ENCODE results near the gene EGFR. TPM values are rescaled to one million over a fixed set of nuclear protein-coding genes. Genes with fewer than 3 reads are reported as not detected.

EGFR gene
- total RNA-seq, 4 donors from 2014 or later = 45.5 to 61.1 (median 56.9) TPM

DNA sequence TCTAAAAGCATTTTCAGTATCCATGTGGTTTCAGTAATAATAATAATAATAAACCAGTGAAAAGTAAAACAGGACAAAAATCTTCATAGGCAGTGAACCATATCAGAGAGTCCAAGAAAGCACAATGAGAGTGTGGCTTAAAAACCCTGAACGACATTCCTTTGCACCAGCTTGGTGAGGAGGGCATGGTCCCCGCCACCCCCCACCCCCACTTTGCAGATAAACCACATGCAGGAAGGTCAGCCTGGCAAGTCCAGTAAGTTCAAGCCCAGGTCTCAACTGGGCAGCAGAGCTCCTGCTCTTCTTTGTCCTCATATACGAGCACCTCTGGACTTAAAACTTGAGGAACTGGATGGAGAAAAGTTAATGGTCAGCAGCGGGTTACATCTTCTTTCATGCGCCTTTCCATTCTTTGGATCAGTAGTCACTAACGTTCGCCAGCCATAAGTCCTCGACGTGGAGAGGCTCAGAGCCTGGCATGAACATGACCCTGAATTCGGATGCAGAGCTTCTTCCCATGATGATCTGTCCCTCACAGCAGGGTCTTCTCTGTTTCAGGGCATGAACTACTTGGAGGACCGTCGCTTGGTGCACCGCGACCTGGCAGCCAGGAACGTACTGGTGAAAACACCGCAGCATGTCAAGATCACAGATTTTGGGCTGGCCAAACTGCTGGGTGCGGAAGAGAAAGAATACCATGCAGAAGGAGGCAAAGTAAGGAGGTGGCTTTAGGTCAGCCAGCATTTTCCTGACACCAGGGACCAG is 172.5 kb downstream of the EGFR start:
- Histone ChIP-seq H3K36me3 (peaks cover 0 to 9% (median 0%) of the 10 kb centered on the region in 3 donors), H3K27me3 (no peaks in the 10 kb centered on the region), H3K27ac (no peak overlapping the region), H3K4me1 (peaks cover 0 to 39% (median 0%) of the 10 kb centered on the region in 4 donors), H3K4me3 (no peak overlapping the region), H3K9me3 (no peaks in the 10 kb centered on the region)
- TF ChIP-seq POLR2A (IDR thresholded peaks at IDR 0.05) = no peak
- TF ChIP-seq, protein P1, sequence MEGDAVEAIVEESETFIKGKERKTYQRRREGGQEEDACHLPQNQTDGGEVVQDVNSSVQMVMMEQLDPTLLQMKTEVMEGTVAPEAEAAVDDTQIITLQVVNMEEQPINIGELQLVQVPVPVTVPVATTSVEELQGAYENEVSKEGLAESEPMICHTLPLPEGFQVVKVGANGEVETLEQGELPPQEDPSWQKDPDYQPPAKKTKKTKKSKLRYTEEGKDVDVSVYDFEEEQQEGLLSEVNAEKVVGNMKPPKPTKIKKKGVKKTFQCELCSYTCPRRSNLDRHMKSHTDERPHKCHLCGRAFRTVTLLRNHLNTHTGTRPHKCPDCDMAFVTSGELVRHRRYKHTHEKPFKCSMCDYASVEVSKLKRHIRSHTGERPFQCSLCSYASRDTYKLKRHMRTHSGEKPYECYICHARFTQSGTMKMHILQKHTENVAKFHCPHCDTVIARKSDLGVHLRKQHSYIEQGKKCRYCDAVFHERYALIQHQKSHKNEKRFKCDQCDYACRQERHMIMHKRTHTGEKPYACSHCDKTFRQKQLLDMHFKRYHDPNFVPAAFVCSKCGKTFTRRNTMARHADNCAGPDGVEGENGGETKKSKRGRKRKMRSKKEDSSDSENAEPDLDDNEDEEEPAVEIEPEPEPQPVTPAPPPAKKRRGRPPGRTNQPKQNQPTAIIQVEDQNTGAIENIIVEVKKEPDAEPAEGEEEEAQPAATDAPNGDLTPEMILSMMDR (IDR thresholded peaks at IDR 0.05) = no peak
- DNase-seq = peak in 1 of 3 donors; percentile 5

DNA sequence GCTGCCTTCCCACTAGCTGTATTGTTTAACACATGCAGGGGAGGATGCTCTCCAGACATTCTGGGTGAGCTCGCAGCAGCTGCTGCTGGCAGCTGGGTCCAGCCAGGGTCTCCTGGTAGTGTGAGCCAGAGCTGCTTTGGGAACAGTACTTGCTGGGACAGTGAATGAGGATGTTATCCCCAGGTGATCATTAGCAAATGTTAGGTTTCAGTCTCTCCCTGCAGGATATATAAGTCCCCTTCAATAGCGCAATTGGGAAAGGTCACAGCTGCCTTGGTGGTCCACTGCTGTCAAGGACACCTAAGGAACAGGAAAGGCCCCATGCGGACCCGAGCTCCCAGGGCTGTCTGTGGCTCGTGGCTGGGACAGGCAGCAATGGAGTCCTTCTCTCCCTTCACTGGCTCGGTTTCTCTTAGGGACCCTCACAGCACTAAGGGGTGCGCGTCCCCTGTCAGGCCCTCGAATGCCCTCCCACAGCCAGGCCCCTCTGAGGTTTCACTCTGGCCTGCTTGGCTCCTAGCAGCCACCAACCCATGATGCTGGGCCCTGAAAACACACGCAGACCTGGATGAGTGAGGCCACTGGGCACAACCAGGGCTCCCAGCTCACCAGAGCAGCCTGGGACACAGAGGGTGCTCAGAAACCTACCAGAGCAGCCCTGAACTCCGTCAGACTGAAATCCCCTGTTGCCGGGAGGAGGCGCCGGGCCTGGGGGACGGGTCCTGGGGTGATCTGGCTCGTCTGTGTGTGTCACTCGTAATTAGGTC is 173.3 kb downstream of the EGFR start:
- H3K4me1 ChIP-seq = peaks cover 0 to 36% (median 0%) of the 10 kb centered on the region in 4 donors
- no peaks in the 10 kb centered on the region for H3K9me3 ChIP-seq
- no peaks in the 10 kb centered on the region for H3K27me3 ChIP-seq
- H3K27ac ChIP-seq = peak overlapping the region in 2 of 4 donors; percentile 47 to 74
- H3K36me3 ChIP-seq = peaks cover 0 to 9% (median 0%) of the 10 kb centered on the region in 3 donors
- TF ChIP-seq POLR2A (IDR thresholded peaks at IDR 0.05) = no peak
- TF ChIP-seq, protein P1 (IDR thresholded peaks at IDR 0.05) = no peak
- no peak overlapping the region for H3K4me3 ChIP-seq
- DNase-seq = peak in 1 of 3 donors; percentile 50

DNA sequence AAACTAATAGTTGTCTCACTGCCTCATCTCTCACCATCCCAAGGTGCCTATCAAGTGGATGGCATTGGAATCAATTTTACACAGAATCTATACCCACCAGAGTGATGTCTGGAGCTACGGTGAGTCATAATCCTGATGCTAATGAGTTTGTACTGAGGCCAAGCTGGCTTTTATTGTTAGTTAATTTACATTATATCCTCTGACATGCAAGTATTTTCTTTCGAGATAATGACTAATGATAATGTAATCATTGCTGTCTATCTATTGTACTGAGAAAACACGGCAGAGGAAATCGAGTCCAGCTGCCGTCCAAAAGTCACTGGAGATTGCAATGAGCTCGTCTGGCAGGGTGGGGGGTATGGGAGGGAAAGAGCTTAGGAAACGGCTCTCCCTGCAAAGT is 173.9 kb downstream of the EGFR start:
- no peak overlapping the region for H3K4me3 ChIP-seq
- TF ChIP-seq, protein P1 (IDR thresholded peaks at IDR 0.05) = no peak
- TF ChIP-seq POLR2A (IDR thresholded peaks at IDR 0.05) = no peak
- peaks cover 0 to 9% (median 0%) of the 10 kb centered on the region in 3 donors for H3K36me3 ChIP-seq
- no peak for DNase-seq
- peak overlapping the region in 2 of 4 donors; percentile 47 to 74 for H3K27ac ChIP-seq
- H3K27me3 ChIP-seq = no peaks in the 10 kb centered on the region
- peaks cover 0 to 30% (median 0%) of the 10 kb centered on the region in 4 donors for H3K4me1 ChIP-seq
- H3K9me3 ChIP-seq = no peaks in the 10 kb centered on the region

DNA sequence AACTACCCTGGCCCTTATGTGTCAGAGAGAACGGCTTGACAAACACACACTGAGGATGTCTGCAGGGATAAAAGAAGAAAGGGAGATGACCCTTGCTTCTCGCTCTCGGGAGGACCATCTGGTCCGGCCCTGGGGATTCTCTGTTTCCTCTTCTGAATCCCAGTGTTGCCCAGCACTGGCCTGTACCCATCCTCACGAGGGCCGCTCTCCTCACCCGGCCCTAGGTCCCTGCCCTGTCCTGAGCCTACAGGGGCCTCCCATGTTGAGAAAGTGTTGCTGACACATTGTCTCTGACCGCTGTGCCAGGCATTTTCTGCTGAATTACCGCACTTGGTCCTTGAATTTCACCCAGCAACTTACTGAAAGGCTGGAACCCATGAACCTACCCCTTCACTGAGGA is 174.4 kb downstream of the EGFR start:
- TF ChIP-seq, protein P1 (IDR thresholded peaks at IDR 0.05) = no peak
- no peak for TF ChIP-seq POLR2A (IDR thresholded peaks at IDR 0.05)
- no peak overlapping the region for H3K4me3 ChIP-seq
- H3K4me1 ChIP-seq = peaks cover 0 to 27% (median 0%) of the 10 kb centered on the region in 4 donors
- H3K9me3 ChIP-seq = no peaks in the 10 kb centered on the region
- peak in 1 of 3 donors; percentile 2 for DNase-seq
- H3K27me3 ChIP-seq = no peaks in the 10 kb centered on the region
- peaks cover 0 to 9% (median 0%) of the 10 kb centered on the region in 3 donors for H3K36me3 ChIP-seq
- peak overlapping the region in 2 of 4 donors; percentile 47 to 74 for H3K27ac ChIP-seq

DNA sequence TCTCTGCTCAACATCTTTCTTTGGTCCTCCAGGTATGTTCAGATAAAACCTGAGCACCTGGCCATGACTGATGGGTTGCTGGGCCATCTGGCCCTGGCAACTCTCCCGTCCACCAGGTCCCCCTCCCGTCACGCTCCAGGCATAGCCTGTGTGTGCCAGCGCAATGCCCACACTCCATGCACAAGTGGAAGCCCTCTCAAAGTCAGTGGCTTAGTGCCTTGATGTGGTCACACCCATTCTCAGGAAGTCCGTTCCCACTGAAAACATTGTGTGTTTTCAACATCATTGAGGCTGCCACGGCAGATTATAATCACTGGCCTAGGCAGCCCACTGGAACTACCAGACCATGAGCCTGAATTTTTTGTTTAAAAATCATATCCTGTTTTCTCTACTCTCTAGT is 175.7 kb downstream of the EGFR start:
- no peak for DNase-seq
- Histone ChIP-seq H3K4me3 (no peak overlapping the region), H3K36me3 (peaks cover 0 to 17% (median 0%) of the 10 kb centered on the region in 3 donors), H3K9me3 (no peaks in the 10 kb centered on the region), H3K27me3 (no peaks in the 10 kb centered on the region), H3K27ac (no peak overlapping the region), H3K4me1 (peaks cover 0 to 21% (median 0%) of the 10 kb centered on the region in 4 donors)
- no peak for TF ChIP-seq POLR2A (IDR thresholded peaks at IDR 0.05)
- TF ChIP-seq, protein P1 (IDR thresholded peaks at IDR 0.05) = no peak
